Measurements from ENCODE around the gene UBE2R2. TPM values are rescaled to one million over a fixed set of nuclear protein-coding genes. Genes with fewer than 3 reads are reported as not detected.
A peak's percentile ranks its signal among the peaks of the same experiment; 100 is the strongest.
"Not testable (repeated sequence)": the region's sequence is repeated elsewhere in the genome, so short reads cannot be mapped to it uniquely, and the experiment has no call there.

UBE2R2 gene, protein sequence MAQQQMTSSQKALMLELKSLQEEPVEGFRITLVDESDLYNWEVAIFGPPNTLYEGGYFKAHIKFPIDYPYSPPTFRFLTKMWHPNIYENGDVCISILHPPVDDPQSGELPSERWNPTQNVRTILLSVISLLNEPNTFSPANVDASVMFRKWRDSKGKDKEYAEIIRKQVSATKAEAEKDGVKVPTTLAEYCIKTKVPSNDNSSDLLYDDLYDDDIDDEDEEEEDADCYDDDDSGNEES
- 25.0 and 35.5 TPM in 2 replicates for total RNA-seq (2014; rRNA removed; shearing (Covaris generic))

GRCh38 chr9:33816327-33817252 is at the start of gene UBE2R2:
UBE2R2 (plus strand) TSS chr9:33817160; CDS start chr9:33817758, 598 bp downstream.
- in situ Hi-C loops (cut with HindIII; ENCODE audit: low sequenced_read_pairs): no loop called here
- DNase-seq (ENCODE audit: low spot score): peak; percentile 91

DNA sequence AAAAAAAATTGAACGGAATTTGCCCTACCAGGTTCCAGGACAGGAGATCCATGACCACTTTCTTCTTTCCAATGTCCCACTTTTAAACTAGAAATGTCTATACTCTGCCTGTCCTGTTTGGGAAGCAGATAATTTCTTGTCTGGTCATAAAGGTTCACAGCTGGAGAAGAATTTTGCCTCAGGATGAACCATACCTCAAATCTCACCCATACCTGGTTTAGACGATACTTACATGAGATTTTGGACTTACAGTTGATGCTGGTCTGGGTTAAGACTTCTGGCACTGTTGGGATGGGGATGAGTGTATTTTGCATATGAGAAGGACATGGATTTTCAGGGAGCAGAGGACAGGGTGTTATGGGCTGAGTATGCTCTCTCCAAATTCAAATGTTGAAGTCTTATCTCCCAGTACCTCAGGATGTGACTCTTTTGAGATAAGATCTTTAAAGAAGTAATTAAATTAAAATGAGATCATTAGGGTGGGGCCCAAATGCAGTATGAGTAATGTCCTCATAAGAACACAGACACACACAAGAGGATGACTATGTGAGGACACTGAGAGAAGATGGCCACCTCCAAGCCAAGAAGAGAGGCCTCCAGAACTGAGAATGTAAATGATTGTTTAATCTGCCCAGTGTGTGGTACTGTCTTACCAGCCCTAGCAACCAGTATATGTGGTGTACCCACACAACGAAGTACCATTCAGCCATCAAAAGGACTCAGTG is 46.6 kb upstream of the UBE2R2 start:
- in situ Hi-C loops (cut with HindIII; ENCODE audit: low sequenced_read_pairs); DNase-seq (ENCODE audit: low spot score): not testable (repeated sequence)

GRCh38 chr9:33773135-33773534 is 43.8 kb upstream of the UBE2R2 start:
- peak; percentile 62 for DNase-seq (ENCODE audit: low spot score)
- in situ Hi-C loops (cut with HindIII; ENCODE audit: low sequenced_read_pairs): not testable (repeated sequence)

GRCh38 chr9:33774074-33774659 is 42.8 kb upstream of the UBE2R2 start:
- in situ Hi-C loops (cut with HindIII; ENCODE audit: low sequenced_read_pairs); DNase-seq (ENCODE audit: low spot score): not testable (repeated sequence)

DNA sequence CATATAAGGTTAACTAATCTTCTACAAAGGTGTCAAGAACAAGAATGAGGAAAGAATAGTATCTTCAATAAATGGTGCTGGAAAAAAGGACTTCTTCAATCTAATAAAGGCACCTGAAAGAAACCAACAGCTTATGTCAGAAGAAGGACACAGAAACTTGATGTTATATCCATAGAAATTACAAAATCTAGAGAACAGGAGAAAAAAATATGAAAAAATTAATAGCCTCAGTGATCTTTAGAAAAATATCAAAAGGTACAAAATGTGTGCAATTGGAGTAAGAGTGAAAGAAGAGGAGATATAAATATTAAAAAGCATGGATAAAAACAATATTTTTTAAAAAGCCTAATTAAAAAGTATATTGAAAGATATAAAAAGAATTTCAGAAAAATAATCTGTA is 40.4 kb upstream of the UBE2R2 start:
- no peak for DNase-seq (ENCODE audit: low spot score)
- in situ Hi-C loops (cut with HindIII; ENCODE audit: low sequenced_read_pairs): no loop called here

DNA sequence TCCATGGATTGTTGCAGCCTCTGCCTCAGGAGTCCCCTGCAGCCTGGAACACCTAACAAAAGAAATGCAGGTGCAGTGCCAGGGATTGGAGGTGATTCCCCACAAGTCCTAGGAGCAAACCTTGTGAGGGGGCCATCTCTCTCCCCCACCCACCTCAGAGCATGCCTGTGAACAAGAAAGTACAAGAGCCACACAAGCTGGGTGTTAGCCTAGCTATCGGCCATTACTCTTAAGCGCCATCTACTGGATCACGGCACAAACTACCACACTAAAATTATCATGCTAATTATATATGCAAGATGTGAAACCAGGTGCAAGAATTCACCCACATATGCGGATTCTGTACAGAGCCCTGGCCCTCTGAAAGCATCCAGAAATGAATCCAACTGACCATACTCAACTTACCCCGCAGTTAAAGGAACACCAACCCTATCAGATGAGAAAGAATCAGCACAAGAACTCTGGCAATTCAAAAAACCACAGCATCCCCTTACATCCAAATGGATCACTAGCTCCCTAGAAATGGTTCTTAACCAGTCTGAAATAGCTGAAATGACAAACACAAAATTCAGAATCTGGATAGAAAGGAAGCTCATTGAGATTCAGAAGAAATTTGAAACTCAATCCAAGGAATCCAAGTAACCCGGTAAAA is 38.1 kb upstream of the UBE2R2 start:
- peak; percentile 84 for DNase-seq (ENCODE audit: low spot score)
- in situ Hi-C loops (cut with HindIII; ENCODE audit: low sequenced_read_pairs): no loop called here

DNA sequence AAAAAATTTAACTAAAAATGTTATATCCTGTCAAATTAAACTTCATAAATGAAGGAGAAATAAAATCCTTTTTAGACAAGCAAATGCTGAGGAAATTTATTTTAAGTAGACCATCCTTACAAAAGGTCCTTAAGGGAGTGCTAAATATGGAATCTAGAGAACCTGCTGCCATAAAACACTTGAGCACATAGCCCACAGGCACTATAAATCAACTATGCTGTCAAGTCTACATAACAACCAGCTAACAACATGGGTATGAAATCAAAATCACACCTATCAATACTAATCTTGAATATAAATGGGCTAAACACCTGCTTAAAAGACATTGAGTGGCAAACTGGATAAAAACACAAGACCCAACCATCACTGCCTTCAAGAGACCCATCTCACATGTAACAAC is 36.7 kb upstream of the UBE2R2 start:
- DNase-seq (ENCODE audit: low spot score): no peak
- in situ Hi-C loops (cut with HindIII; ENCODE audit: low sequenced_read_pairs): no loop called here

DNA sequence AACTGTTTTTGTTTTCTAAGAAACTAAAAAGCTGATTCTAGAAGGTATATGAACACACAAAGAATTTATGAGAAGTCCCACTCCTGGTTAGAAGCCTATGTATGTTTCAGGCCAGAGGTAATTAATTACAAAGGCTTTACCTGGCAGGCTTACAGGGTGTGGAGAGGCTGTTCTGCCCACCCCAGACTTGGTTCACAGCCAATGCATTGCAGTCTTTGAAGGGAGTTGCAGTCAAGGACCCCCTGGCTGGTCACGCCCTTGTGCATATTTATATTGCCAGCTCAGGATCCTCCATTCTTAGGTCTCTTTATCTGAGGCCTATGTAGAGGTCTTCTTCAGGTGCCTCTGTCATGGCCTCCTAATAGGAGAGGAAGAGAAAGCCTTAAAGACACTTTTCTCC is 35.2 kb upstream of the UBE2R2 start:
- DNase-seq (ENCODE audit: low spot score): no peak
- in situ Hi-C loops (cut with HindIII; ENCODE audit: low sequenced_read_pairs): no loop called here

DNA sequence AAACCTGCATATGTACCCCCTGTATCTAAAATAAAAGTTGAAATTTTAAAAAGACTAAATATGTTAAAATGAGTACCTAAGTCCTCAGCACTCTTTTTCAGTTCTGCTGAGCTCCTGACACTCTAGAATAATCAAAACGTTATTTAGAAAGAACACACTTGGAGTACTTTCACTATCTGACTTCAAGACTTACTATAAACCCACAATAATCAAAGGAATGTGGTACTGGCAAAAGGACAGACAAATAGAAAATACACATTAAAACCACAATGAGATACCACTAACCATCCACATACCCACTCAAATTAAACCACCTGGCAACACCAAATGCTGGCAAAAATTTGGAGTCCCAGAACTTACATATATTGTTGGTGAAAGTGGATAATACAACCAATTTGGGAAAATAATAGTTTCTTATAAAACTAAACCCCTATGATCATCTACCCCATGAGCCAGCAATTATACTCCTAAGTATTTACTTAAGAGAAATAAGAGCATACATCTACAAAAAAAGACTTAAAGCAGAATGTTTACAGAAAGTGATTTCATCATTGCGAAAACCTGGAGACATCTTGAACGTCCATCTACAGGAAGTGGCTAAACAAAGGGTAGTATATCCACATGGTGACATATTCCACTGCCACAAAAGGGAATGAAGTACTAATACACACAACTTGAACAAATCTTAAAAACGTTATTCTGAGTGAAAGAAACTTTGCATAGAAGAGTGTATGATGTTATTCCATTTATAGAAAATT is 34.4 kb upstream of the UBE2R2 start:
- in situ Hi-C loops (cut with HindIII; ENCODE audit: low sequenced_read_pairs): no loop called here
- DNase-seq (ENCODE audit: low spot score): no peak

DNA sequence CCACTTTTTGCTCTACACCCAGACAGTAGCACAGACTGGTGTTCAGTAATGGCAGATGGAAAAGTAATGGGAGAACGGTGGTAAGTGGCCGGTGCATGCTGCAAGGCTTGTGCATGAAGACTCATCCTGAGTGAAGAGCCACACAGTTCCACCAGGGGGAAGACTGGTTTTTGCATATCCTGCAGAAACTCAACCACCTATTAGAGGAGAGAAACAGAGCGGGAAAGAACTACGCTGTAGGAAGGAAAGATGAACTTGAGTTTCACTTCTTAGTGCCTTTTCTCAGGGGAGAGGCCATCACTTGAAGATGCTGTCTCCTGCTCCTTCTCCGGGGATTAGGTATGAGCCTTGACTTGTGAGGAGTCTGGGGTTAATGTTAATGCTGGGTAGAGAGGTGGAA is 31.0 kb upstream of the UBE2R2 start:
- in situ Hi-C loops (cut with HindIII; ENCODE audit: low sequenced_read_pairs): no loop called here
- no peak for DNase-seq (ENCODE audit: low spot score)

DNA sequence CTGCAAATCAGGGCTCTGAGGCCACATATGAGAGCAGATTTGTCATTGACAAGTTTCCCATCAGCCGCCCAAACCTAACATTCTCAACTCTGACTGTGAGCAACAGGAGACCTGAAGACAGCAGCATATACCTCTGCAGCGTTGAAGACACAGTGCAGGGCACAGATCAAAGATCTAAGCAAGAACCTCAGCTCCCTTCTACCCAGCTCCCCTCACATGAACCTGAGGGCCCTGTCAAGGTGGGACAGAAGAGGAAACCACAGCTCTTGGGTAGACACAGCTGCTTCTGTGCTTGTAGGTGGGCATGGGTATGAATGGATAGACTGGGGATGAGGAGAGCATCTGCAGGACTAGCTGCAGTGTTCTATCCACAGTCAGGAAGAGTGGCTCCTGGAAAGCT is 30.3 kb upstream of the UBE2R2 start:
- DNase-seq (ENCODE audit: low spot score): no peak
- in situ Hi-C loops (cut with HindIII; ENCODE audit: low sequenced_read_pairs): no loop called here

DNA sequence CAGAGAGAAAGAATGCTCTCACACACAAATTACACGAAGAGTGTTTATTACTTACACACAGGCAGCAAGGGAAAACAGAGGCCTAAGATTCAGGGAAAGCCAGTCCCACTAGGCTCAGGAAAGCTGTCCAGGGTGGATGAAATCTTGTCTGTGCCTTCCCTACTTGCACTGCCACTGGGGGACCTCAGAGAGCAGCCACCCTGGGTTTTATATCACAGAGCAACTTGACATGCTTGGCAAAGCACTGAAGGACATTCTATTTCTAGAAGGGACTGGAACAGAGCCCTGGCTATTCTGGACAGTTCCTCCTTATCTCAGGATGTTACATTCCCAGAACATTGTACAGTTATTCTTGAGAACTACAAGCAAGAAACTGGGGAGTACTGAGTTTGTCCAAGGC is 29.1 kb upstream of the UBE2R2 start:
- in situ Hi-C loops (cut with HindIII; ENCODE audit: low sequenced_read_pairs): no loop called here
- peak; percentile 50 for DNase-seq (ENCODE audit: low spot score)

- in situ Hi-C loops (cut with HindIII; ENCODE audit: low sequenced_read_pairs); DNase-seq (ENCODE audit: low spot score): not testable (repeated sequence)
Measured at GRCh38 chr9:33789429-33789828, 27.5 kb upstream of the UBE2R2 start.

DNA sequence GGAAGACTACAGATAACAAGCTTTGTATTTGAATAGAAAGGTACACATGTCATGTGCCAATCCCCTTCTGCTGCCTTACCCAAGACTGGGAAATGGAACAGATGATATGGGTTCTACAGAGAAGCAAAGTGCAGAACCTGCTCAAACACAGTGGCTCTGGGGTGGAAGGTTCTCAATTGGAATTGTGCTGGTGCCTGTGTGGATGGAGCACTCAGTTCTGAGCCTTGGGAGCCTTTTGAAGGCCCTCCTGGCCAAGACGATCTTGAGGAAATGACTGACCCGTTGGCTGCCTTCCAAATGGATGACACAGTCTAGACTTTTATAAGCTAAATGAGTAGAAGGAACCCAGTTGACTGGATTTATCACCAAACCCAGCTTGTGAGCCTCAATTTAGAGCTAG is 25.8 kb upstream of the UBE2R2 start:
- DNase-seq (ENCODE audit: low spot score): no peak
- in situ Hi-C loops (cut with HindIII; ENCODE audit: low sequenced_read_pairs): no loop called here

DNA sequence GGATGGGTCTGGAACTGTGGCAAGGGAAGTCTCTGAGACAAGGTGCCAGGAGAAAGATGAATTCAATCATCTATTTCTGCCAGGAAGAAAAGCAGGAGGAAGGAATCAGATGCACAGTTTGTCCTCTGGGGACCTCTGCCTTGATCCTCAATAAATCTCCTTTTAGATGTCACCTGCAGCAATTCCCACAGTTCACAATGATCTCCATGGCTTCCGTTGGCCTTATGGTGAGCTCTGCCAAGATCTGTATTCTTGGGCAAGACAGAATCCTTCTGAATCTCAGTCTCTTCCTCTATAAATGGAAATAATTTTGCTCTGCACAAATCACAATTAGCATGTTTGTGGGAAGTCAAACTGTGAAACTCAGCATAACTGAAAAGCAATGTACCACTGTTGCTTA is 23.5 kb upstream of the UBE2R2 start:
- in situ Hi-C loops (cut with HindIII; ENCODE audit: low sequenced_read_pairs); DNase-seq (ENCODE audit: low spot score): not testable (repeated sequence)

DNA sequence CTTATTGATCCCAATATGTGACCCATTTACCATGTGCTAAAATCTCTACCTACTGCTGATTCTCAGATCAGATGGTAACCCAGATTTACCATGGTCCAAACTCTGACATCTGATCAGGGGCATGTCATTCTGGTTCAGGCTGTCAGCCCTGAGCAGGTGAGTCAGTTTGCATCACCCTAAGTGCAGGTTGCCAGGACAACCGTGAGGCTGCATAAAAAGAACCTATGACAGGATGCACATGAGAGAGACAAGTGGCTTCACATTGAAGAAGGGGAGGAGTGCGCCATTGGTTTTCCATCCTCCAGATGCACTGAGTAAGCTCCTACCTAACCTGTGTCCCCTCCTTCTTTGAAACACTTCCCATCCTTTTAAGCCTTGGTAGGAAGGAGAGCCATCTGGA is 22.4 kb upstream of the UBE2R2 start:
- in situ Hi-C loops (cut with HindIII; ENCODE audit: low sequenced_read_pairs): no loop called here
- DNase-seq (ENCODE audit: low spot score): no peak

- in situ Hi-C loops (cut with HindIII; ENCODE audit: low sequenced_read_pairs): no loop called here
- no peak for DNase-seq (ENCODE audit: low spot score)
Measured at GRCh38 chr9:33795281-33795680, 21.7 kb upstream of the UBE2R2 start, which contains the start of gene PRSS3. PRSS3 (plus strand) TSS chr9:33795561; CDS start chr9:33795574, 13 bp downstream.

DNA sequence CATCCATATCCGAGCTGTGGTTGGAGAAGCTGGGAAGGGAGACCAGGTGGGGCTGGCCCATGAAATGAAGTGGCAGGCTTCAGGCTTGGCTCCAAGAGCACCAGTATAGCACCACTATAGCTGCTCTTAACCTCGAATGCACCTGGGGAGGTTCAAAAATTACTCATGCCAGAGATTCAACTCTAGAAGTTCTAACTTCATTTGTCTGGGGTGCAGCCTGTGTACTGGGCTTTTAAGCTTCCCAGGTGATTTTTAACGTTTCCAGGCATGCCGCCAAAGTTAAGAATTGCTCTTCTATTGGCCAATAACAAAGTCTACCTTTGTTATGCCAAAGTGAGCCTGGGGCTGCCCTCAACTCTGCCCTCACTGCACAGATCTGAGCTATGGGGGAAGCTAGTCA is 21.1 kb upstream of the UBE2R2 start:
- DNase-seq (ENCODE audit: low spot score): no peak
- in situ Hi-C loops (cut with HindIII; ENCODE audit: low sequenced_read_pairs): no loop called here

Data from G401 (cell line).